HTR-8/SVneo (cell line): ENCODE measurements around the gene PTGDS.
A peak's percentile ranks its signal among the peaks of the same experiment; 100 is the strongest.

Experiments used
- DNase-seq: peaks from one replicate; pipeline ENCODE4 v3.0.0; 2011; ENCODE audit warnings: low spot score, mixed read lengths; ENCODE audit not compliant: insufficient read length
- FAIRE-seq: peaks from 2 replicates; lab custom pipeline; 2011; peaks lifted over from hg19 to GRCh38; lab: Jason Lieb, UNC

The PTGDS gene

DNA sequence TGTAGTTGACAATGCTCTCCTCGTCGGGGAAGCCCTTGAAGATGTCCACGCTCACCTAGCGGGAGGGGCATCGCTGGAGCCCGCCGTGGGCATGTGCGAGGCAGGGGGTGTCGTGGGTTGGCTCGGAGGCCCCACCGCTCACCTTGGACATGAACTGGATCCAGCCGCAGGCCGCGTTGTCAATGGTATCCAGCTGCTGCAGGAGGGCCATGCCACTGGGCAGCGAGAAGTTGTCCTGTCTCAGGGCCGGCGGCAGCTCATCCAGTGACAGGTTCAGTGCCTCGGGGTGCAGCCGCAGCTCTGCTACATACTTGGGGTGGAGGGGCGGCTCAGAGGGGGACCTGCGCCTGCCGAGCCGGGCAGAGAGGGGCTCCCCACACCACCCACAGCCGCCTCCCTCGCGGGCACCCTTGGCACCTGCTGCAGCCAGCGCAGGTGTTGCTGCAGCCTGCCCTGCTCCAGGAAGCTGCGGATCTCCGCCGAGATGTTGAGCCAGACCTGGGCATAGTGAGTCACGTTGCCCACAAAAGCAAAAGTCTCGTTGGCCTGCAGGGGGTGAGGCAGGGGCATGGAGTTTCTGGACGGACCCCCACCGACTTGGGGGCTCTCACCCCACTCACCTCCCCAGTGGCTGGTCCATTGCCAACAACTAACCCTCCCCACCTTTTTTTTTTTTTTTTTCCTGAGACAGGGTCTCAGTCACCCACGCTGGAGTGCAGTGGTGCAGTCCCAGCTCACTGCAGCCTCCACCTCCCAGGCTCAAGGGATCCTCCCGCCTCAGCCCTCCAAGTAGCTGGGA is 41.7 kb downstream of the PTGDS start:
- DNase-seq (no peak), FAIRE-seq (no peak)

DNA sequence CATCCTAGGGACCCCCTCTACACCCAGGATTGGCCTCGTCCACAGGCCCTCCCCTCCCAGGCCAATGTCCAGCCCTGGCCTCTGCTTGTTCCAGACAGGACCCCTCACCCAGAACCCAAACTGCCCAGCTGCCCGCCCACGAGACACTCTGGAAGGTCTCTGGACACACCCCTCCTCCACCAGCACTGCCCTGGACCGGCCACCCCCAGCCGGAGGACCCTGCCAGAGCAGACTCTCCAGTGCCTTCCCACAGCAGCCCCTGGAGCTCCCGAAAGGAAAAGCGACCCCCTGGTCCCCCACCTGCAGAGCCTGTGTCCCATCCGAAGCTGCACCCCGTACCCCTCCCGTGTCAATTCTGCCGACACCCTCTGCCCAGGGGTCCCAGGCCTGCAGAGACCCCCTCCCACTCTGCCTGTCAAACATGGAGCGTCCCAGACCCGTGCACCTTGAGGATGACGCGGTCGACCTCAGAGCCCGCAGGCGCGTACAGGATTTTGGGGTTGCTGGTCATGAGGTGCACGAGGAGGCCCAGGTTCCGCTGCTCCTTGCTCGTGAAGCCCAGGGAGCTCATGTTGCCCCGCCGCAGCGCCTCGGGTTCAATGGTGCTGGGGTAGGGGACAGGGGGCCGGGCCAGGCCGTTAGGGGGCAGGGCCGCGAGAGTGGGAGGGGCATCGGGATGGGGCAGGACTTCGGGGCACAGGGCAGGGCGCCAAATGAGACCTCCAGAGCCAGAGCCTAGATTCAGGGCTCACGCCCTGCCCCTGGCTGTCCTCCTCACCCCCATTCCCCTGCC is 42.8 kb downstream of the PTGDS start:
- no peak for DNase-seq
- FAIRE-seq = no peak

DNA sequence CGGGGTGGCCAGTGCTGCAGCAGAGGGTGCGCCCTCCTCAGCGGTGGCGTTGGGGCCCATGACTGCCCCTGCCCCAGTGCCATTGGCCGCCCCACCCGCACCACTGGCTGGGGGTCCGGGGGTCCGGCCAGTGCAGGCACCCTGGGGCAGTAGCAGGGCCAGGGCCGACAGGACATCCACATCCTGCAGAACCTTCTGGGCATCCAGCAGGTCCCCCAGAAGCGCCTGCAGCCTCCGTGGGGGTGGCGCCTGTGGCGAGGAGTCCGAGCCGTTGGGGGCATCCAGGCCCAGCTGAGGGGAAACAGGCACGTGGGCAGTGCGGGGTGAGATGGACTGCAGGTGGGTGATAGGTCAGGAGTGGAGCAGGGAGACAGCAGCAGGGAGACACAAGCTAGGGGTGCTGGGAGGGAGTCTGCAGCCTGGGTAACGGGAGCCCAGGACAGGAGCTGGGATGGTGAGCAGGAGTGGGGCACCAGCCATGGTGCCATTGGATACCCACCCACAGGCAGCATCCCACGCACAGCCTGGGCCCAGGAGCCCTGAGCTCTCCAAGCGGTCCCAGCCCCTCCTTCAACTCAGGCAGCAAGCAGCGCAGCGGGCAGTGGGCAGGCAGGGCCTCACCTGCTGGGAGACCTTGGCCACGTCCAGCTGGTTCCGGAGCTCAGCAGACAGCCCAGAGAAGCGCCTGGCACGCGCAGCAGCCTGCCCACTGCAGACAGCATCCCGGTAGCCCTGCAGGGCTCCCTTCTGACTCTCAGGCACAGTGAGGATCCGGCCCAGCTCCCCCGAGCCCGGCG is 43.7 kb downstream of the PTGDS start:
- FAIRE-seq (no peak), DNase-seq (no peak)

DNA sequence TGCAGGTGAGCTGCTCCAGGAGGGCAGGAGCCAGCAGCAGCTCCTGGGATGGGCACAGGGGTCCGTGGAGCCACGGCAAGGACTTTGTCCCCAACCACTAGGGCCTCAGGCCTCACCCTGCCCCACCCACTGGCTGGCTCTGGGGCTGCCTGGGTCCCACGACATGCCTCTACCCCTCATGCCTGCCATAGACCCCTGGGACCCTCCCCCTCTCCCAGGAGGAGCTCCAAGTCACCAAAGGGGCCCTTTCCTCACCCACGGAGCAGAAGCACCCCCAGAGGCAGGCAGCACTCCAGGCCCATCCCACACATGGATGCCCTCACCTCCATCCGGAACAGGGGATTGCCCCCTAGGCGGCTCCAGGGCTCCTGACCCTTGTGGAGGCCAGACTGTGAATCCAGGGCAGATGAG is 44.3 kb downstream of the PTGDS start:
- no peak for DNase-seq
- FAIRE-seq = no peak

DNA sequence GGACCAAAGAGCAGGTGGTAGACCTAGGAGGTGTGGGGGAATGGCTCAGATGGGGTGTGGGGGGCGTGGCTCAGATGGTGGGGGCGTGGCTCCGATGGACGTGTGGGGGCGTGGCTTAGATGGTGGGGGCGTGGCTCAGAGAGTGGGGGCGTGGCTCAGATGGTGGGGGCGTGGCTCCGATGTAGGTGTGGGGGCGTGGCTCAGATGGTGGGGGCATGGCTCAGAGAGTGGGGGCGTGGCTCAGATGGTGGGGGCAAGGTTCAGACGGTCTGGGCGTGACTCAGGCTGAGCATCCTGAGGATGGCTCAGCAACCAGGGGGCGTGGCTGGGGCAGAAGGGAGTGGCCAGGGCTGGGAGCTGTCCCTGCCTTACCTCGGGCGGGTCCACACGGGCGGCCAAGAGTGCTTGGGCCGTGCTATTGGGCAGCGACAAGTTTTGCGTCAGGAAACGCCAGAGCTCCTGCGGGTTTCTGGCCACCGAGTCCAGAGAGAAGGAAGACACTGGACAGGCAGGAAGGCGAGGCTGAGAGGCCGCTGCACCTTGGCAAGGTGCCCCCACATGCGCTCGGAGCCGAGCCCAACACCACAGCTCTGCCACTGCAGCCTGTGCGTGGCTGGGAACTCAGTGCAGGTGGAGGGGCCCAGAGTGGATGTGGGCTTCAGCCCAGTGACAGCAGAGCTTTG is 44.8 kb downstream of the PTGDS start:
- DNase-seq = peak; percentile 45

DNA sequence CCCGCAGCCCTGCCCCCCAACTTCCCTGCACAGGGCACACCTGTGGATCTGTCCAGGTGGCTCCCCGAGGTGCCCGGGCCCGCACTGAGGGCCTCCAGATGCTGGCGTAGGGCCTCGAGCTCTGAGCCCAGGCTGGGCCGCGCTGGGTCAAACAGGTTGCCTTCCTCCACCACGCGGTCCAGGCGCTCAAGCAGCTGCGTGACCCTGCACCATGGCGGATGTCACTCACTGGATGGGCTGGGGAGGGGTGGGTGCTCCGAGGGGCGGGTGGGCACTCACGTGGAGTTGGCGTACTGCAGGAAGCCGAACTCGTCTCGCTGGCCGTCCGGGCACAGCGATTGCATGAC is 45.3 kb downstream of the PTGDS start:
- DNase-seq = no peak
- FAIRE-seq = no peak

More for the DNA sequence above, 44.8 kb downstream of the PTGDS start:
- FAIRE-seq = peak; percentile 58

DNA sequence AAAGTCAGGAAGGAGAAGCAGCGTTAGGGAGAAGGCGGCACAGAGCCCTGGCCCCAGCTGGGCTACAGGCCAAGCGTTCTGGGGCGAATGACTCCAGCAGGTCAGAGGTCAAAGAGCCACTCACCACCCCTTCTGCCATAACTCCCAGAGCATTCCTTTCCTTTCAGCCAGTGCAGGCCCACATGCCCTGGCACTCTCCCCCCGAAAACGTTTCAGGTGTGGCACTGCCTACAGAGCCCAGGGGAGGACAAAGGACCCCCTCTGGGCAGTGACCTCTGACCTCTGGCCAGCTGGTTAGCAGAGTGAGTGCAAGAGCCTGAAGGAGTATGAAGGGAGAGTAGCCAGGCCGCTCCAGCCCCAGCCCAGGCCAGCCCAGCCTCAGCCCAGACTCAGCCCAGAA is 45.9 kb downstream of the PTGDS start:
- DNase-seq = no peak
- FAIRE-seq = no peak

DNA sequence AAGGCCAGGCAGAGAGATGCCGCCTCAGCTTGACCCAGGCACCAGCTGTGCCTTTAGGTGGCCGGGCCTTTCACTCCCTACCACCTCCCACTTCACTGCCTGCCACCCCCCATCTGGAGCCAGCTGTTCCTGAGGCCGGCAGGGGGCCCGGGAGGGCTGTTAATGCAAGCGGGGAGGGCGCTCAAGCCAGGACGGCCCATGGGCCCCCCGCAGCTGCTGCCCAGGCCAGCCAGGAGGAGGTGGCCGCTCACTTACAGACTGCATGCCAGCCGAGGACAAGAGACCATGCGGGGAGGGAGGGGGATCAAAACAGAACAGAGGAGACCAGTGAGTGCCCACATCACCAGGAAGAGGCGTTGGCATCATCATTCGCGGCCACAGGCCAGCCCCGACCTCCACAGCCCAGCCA is 46.3 kb downstream of the PTGDS start:
- no peak for FAIRE-seq

DNA sequence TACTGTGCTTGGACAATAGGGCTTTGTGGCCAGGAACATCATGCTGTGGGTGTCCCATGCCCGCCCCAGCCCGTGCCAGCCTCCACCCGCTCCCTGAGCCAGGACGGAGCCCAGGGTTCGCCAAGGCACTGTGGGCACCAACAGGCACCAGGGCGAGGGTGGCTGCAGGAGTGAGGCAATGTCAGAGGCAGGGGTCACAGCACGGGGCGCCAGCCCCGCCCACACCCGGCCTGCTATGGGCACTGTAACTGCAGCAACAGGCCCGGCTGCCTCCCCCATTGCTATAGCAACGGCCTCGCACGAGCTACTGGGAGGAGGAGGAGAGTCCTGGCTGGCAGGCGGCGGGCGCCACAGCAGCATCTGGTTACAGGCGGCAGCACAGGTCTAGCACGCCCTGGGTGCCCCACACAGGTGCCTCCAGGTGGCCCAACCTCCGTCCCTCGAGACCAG is 48.2 kb downstream of the PTGDS start:
- no peak for FAIRE-seq
- DNase-seq = no peak

More for the DNA sequence above, 46.3 kb downstream of the PTGDS start:
- DNase-seq = no peak

DNA sequence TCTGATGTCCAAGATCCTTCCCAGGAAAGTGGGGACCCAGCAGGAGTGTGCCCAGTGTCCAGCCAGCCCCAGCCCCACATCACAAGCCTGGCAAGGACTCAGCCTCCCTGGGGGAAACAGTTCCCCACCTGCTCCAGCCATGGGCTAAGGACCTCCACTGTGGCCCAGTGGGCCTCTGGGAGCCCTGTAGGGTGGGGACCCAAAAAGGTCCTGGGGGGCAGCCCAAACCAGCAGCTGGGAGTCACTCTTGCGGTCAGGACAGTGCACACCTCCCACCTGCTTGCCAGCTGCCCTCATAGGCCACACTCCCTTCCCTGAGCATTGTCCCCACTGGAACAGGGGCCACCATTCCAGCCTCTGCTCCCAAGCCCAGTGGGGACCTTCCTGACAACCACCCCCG is 49.1 kb downstream of the PTGDS start:
- FAIRE-seq = no peak
- no peak for DNase-seq

DNA sequence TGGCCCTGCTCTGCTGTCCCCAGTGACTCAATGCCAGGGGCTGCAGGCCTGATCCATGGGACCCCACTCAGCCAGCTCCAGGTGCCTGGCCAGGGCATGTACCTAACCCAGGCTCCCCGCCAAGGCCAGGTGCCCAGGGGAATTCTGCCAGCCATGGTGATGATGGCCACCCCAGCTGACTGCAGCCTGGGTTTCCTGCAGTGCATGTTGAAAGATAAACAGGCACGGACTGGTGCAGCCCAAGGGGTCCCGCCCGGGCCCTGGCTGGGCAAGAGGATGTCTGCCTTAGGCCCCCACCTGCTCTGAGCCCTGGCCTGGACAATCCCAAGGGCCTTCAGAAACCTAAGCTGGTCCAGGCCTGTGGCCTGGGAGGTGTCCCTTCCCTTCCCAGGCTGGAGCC is 49.5 kb downstream of the PTGDS start:
- DNase-seq (no peak), FAIRE-seq (no peak)

DNA sequence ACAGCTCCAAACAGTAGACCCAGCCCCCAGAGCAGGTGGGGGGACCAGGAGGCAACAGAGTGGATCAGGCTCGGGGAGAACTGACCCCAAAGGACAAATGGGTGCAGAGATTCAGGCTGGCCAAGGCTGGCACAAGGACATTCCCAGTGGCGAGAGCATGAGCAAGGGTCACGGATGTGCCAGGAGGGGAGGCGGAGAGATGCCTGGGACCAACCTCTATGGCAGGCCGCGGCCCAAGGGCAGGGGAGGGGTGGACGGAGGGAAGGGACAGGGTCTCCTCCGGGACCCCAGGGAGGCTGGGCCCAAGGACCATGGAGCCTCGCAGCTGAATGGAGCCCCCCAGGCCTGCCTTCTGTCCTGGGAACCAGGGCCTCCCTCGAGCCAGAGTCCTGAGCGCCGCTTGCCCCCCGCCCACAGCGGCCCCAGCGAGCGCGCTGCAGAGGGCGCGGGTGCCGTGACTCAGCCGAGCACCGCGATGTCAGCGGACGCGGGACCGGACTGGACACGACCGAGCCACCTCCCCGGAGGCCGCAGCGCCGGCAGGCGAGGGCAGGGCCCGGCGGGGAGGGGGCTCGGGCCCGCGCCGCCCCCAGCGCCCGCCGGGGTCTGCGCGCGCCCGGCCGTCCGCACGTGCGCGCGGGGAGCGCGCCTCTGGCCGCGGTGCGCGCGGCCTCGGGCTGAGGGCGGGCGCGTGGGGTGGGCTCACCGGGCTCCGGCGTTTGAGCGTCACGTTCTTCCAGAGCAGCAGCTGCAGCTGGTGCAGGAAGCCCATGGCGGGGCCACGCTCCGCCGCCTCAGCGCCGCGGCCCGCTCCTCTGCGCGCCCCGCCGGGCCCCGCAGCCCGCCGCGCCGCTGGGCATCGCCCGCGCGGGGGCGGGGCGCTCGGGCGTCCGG is 50.3 kb downstream of the PTGDS start, which contains the start of gene ABCA2:
Gene ABCA2, minus strand, starts transcription at position 869 of the 894 bp plus-strand sequence. Its CDS starts 97 bp downstream, at position 772.
- DNase-seq (no peak), FAIRE-seq (peak; percentile 60)

DNA sequence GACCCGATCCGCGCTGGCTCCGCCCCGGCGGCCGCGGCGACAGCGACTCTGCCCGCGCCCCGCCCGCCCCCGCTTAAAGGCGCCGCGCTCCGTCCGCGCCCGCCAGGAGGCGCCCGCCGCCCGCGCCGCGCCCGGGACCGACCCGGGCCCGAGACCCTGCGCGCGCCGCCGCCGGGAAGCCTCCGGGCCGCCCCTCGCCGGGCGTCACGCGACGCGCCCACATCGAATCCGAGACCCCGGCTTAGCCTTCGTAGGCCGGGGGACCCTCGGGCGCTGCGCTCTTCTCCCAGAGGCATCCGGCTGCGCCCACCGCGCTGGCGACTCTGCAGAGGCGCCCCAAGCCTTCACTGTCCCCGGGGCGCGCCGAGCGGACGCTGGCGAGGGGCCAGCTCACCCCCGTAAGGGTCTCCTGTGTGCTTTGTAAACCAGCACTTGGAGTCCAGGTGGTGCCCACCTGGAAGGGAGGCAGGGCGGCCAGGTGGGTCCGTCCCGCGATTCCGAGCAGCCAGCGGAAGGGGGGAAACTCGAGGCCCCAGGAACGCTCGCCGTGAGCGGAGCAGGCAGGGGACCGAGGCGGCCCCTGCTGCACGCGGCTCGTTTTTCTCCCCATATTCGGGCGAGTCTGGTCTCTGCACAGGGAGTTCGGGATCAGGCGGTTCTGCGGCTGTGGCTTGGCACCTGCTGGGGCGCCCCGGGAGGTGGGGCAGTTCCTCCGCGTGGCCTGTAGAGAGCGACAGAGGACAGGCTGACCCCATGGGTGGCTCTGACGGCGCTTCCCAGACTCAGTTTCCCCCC is 51.2 kb downstream of the PTGDS start:
- DNase-seq = no peak
- peak; percentile 23 for FAIRE-seq

DNA sequence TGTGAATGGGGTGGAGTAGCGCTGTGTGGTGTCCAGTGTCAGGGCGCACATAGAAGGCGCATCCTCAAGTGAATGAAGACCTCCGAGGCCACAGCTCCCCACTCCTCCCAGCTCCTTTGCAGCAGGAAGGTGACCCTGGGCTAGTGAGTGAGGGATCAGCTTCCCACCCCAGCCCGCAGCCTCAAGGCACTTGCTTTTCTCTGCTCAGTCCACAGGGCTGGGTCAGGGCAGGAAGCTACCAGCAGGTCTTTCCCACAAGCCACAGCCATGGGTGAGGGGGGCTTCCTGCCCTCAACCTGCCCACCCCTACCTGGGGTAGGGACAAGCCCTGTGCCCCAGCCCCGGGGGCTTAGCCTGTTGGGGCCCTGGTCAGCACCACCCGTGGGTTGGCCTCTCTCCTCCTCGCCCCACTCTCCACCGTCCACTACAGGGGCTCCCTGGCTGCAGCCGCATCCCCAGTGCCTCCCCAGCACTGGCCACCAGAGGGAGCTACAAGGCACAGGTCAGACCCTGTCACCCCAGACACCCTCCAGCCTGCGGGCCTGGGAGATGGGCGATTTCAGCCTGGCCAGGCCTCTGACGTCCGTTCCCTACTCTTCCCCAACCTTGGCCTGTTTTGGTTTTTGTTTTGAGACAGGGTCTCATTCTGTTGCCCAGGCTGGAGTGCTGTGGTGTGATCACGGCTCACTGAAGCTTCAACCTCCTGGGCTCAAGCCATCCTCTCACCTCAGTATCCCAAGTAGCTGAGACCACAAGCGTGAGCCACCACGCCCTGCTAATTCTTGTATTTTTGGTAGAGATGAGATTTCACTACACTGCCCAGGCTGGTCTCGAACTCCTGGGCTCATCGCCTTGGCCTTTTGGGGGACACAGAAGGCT is 52.0 kb downstream of the PTGDS start:
- peak; percentile 74 for DNase-seq
- peak; percentile 59 for FAIRE-seq

DNA sequence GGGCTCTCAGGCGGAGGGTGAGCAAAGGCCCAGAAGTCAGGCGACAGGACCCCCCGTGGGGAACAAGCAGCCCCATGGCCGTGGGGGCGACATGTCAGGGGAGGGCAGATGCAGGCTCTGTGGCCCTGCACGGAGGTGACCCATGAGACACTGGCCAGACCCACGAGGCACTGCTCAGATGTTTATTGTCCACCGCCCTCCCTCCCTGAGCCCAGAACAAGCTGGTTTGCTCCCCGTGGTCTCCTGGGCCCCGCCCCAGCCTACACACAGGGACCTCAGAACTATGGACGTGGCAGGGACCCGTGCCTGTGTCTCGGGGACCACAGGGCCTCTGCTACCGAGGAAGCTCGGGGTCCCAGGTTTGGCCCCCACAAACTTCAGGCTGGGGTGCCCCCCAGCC is 52.7 kb downstream of the PTGDS start:
- FAIRE-seq (no peak), DNase-seq (no peak)

DNA sequence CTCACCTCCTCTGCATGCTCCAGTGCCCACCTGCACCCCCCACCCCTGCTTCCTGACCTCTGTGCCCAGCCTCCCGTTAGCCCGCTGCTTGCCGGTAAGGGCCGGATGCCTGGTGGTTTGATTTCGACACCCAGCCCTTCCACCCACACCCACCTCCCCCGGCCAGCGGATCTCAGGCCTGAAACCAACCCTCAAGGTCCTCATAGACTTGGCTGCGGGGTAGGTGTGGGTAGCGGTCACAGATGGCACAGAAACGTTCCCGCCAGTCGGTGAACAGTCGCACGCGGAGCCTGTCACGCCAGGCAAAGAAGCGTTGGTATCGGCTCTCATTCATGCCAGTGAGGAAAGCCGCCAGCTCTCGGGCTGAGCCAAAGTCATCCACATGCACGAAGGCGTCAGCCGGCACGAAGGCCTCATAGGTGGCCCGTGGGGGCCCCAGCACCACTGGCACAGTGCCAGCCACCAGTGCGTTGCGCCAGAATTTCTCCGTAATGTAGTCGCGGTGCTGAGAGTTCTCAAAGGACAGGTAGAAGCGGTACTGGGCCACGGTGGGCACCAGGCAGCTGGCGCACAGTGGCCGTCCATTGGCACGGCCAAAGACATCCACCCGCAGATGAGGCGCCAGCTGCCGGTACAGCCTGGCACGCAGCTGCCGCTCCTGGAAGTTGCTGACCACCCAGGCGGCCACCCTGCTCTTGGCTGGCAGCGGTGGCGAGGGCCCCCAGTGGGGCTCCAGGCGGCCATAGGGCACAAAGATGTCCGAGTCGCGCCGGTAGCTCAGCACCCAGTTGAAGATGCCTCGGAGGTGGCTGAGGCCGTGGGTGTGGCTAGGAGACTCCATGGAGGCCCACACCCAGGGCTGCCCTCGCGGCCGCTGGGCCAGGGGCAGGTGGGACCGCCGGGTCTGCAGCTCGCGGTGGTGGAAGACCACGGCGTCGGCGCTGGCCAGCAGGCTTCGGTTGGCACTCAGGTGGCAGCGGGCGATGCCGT is 53.5 kb downstream of the PTGDS start:
- FAIRE-seq = no peak
- DNase-seq = no peak
